Neuron (in vitro differentiated cells): ENCODE measurements around the gene ZNF169.
"Not testable (repeated sequence)": the region's sequence is repeated elsewhere in the genome, so short reads cannot be mapped to it uniquely, and the experiment has no call there.

Experiments used
- H2AFZ ChIP-seq: one replicate; pipeline ENCODE4 v1.6.1; 2013; ENCODE audit warnings: low read depth, mild to moderate bottlenecking, inconsistent platforms, low read length, moderate library complexity
- H3K27me3 ChIP-seq: one replicate; pipeline ENCODE4 v1.6.1; 2013; ENCODE audit warnings: low read length; ENCODE audit not compliant: insufficient read depth
- H3K36me3 ChIP-seq: one replicate; pipeline ENCODE4 v1.6.1; 2013; ENCODE audit warnings: low read length; ENCODE audit not compliant: insufficient read depth
- H3K4me1 ChIP-seq: one replicate; pipeline ENCODE4 v1.6.1; 2013; ENCODE audit warnings: low read length; ENCODE audit not compliant: insufficient read depth
- H3K4me3 ChIP-seq: 2 replicates; pipeline ENCODE4 v1.5.1; 2013; ENCODE audit warnings: mild to moderate bottlenecking, low read length, moderate library complexity
- H3K9me3 ChIP-seq: one replicate; pipeline ENCODE4 v1.6.1; 2013; ENCODE audit warnings: low read length

ZNF169 gene

DNA sequence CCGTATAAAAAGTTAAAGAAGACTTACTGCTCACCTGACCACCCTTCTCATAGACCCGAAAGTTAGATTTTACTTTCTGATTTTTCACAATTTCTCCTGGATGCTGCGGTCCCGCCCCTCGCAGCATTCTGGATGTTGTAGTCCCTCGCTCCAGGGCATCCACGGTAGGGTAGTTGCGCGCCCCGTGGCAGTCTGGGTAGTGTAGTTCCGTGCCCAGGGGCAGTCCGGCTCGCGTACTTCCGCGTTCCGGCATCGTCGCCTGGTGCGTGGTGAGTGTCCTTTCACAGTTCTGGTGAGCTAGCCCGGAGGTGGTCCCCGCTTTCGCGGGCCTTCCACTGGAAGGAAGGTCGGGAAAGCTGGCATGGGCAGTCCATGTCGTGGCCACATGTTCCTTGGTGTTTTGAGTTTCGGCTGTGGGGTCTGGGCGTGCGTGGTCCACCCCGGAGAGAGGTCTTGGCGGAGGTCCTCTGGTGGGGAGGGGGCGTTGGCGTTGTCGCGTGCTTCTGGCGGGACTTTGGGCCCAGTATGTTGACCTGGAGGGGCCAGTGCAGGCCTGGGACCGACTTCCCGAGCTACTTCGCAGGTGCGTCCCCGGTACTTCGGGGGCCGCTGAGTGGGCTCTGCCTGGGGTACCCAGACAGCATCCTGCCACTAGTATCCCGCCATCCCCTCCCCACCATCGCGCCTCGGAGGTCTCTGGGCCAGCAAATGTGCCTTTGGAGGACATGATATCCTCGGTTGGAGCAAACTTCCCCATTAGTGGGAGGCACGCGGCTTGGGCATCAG lies at the start of gene ZNF169:
Gene ZNF169, plus strand, starts transcription at position 222 of the 786 bp plus-strand sequence. CDS start 19,515 bp downstream, outside the sequence.
- peak within 1 kb of the TSS; percentile 95 for H2AFZ ChIP-seq
- H3K4me1 ChIP-seq = no peaks in the 10 kb centered on the region
- no peaks in the 10 kb centered on the region for H3K9me3 ChIP-seq
- no peaks in the 10 kb centered on the region for H3K27me3 ChIP-seq
- H3K36me3 ChIP-seq = peaks cover 1% of the 10 kb centered on the region
- H3K4me3 ChIP-seq = peak within 1 kb of the TSS; percentile 94

- no peak overlapping the region for H3K4me3 ChIP-seq
- H3K36me3 ChIP-seq = no peaks in the 10 kb centered on the region
- peaks cover 2% of the 10 kb centered on the region for H3K9me3 ChIP-seq
- H3K4me1 ChIP-seq = no peaks in the 10 kb centered on the region
- no peak overlapping the region for H2AFZ ChIP-seq
- no peaks in the 10 kb centered on the region for H3K27me3 ChIP-seq
These were observed 48.2 kb upstream of the ZNF169 start for GRCh38 chr9:94210616-94211603.

DNA sequence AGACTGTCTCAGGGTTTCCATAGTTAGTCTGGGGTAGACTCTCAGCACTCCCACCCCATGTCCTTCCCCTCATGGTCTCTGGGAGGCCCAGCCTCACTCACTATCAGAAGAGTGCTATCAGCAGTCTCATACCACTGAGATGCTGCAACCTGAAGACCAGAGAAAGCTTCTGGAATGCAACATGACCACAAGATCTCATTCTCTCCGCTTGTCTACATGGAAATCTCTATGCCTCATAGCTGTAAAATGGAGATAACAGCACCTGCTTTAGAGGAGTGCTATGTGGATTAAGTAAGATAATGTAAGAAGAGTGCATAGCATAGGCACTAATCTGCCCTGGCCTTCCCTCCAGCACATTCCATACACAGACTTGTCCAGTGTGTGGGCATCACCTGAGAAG lies 47.0 kb upstream of the ZNF169 start:
- Histone ChIP-seq H3K4me1 (no peaks in the 10 kb centered on the region), H3K36me3 (no peaks in the 10 kb centered on the region), H2AFZ (no peak overlapping the region), H3K9me3 (peaks cover 4% of the 10 kb centered on the region), H3K27me3 (no peaks in the 10 kb centered on the region), H3K4me3 (no peak overlapping the region)

DNA sequence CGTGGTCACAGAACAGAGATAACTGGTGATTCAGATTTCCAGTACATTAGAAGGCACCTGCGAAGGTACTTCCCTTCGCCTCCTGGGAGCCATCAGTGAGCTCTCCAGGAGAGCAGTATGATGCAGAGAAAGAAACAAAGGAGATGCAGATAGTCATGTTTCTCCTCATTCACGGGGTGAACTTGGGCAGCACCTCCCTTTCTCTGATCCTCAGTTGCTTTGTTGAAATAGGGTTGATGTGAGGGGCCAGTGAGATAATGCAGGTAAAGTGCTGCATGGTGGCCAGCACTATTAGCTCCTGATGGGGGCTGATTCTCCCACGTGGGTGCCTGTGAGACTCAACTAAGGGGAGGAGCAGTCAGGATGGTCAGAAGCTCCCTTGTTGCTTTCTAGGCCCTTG lies 46.6 kb upstream of the ZNF169 start:
- Histone ChIP-seq H3K27me3 (no peaks in the 10 kb centered on the region), H3K4me3 (no peak overlapping the region), H3K36me3 (no peaks in the 10 kb centered on the region), H2AFZ (no peak overlapping the region), H3K4me1 (no peaks in the 10 kb centered on the region), H3K9me3 (peaks cover 2% of the 10 kb centered on the region)

DNA sequence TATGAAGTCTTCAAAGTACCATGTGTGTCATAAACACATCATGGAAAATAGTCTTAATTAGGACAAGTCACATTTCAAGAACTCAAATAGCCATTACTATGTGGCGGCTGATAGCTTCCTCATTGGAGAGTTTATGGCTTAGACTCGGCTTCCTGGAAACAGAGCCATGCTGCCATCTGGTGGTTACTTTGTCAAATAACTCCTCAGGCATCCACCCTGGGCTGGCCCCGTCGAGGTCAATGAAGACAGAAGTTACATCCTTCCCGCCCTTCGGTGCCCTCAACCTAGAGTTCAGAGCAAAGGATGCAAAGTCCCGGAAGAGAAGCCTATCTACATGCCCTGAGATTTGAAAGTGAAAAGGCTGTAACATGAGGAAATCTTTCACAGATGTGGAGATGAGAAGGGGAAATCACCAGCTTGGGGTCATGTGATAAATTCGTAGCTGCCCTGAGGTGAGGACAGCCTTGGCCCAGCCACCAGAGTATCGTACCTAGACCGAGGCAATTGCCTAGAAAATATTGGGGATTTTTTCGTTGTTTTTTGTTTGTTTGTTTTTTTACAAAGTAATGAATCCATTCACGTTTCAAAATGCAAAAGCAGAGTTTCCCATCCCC lies 45.5 kb upstream of the ZNF169 start:
- H3K36me3 ChIP-seq = no peaks in the 10 kb centered on the region
- no peaks in the 10 kb centered on the region for H3K4me1 ChIP-seq
- H3K4me3 ChIP-seq = no peak overlapping the region
- H3K27me3 ChIP-seq = no peaks in the 10 kb centered on the region
- H3K9me3 ChIP-seq = peaks cover 2% of the 10 kb centered on the region
- H2AFZ ChIP-seq = no peak overlapping the region

- H3K27me3 ChIP-seq = no peaks in the 10 kb centered on the region
- no peak overlapping the region for H2AFZ ChIP-seq
- no peaks in the 10 kb centered on the region for H3K9me3 ChIP-seq
- H3K4me3 ChIP-seq = no peak overlapping the region
- H3K4me1 ChIP-seq = no peaks in the 10 kb centered on the region
- no peaks in the 10 kb centered on the region for H3K36me3 ChIP-seq
These were observed 36.2 kb upstream of the ZNF169 start for GRCh38 chr9:94222870-94223269.

DNA sequence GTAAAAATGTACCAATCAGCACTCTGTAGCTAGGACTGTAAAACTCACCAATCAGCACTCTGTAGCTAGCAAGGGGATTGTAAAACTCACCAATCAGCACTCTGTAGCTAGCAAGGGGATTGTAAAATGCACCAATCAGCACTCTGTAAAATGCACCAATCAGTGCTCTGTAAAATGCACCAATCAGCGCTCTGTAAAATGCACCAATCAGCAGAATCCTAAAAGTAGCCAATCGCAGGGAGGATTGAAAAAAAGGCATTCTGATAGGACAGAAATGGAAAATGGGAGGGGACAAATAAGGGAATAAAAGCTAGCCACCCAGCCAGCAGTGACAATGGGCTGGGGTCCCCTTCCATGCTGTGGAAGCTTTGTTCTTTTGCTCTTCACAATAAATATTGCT lies 33.7 kb upstream of the ZNF169 start:
- not testable (repeated sequence) for H3K4me3 ChIP-seq, H3K9me3 ChIP-seq, H3K4me1 ChIP-seq, H2AFZ ChIP-seq, H3K27me3 ChIP-seq, H3K36me3 ChIP-seq

GRCh38 chr9:94228616-94229015 lies 30.5 kb upstream of the ZNF169 start:
- Histone ChIP-seq H3K4me1 (no peaks in the 10 kb centered on the region), H2AFZ (no peak overlapping the region), H3K4me3 (no peak overlapping the region), H3K27me3 (no peaks in the 10 kb centered on the region), H3K9me3 (no peaks in the 10 kb centered on the region), H3K36me3 (no peaks in the 10 kb centered on the region)

DNA sequence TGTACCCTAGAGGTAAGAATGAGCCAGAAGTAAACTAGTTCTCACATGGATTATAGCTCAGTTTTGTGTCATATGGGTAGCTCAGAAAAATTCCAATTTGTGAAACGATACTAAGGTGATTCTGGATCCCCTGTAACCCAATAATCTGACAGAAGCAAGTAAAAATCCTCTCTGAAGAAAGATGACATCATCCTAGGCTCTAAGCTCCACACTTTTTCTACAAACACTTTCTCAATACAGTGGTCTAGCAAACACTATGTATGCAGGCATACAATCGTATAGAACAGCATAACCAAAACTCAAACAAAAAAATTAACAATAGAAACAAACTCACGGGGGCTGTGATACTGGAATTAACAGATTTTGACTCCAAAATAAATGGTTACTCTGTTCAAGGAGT lies 26.7 kb upstream of the ZNF169 start:
- no peaks in the 10 kb centered on the region for H3K4me1 ChIP-seq

DNA sequence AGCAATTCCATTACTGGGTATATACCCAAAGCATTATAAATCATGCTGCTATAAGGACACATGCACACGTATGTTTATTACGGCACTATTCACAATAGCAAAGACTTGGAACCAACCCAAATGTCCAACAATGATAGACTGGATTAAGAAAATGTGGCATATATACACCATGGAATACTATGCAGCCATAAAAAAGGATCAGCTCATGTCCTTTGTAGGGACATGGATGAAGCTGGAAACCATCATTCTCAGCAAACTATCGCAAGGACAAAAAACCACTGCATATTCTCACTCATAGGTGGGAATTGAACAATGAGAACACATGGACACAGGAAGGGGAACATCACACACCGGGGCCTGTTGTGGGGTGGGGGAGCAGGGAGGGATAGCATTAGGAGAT lies 18.0 kb upstream of the ZNF169 start:
- H2AFZ ChIP-seq, H3K4me3 ChIP-seq, H3K27me3 ChIP-seq, H3K9me3 ChIP-seq, H3K4me1 ChIP-seq, H3K36me3 ChIP-seq: not testable (repeated sequence)

More for the DNA sequence above, 26.7 kb upstream of the ZNF169 start:
- Histone ChIP-seq H3K9me3 (no peaks in the 10 kb centered on the region), H3K27me3 (no peaks in the 10 kb centered on the region), H2AFZ (no peak overlapping the region), H3K4me3 (no peak overlapping the region), H3K36me3 (no peaks in the 10 kb centered on the region)

DNA sequence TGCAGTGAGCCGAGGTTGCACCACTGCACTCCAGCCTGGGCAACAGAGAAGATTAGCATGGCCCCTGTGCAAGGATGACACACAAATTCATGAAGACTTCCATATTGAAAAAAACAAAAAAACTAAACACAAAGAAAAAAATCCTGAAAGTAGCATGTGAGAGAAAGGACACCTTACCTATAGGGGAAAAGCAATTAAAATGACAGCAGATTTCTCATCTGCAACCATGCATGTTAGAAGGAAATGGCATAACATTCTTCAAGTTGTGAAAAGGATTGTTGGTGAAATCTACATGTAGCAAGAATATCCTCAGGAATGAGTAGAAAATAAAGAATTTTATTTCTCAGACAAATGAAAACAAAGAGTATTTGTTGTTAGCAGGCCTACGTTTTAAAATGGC lies 13.4 kb upstream of the ZNF169 start:
- no peak overlapping the region for H3K4me3 ChIP-seq
- H2AFZ ChIP-seq = no peak overlapping the region
- H3K27me3 ChIP-seq = no peaks in the 10 kb centered on the region
- H3K9me3 ChIP-seq = no peaks in the 10 kb centered on the region
- peaks cover 4% of the 10 kb centered on the region for H3K4me1 ChIP-seq
- H3K36me3 ChIP-seq = no peaks in the 10 kb centered on the region

DNA sequence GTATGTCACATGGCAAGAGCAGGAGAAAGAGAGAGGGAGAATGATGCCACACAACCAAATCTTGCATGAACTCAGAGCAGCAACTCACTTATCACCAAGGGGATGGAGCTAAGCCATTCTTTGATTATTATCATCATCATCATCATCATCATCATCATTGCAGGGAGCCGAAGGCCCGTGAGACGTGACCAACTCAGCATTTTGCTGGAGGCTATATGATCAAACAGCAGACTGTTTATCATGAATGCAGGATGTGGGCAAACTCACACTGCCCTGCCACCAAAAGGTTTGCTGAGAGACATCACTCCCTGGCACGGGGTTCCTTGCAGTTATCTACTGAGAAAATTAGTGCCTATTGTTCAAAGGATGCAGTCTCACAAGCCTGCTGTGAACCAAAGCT lies 8.6 kb upstream of the ZNF169 start:
- no peaks in the 10 kb centered on the region for H3K36me3 ChIP-seq
- no peak overlapping the region for H2AFZ ChIP-seq
- no peak overlapping the region for H3K4me3 ChIP-seq
- peaks cover 7% of the 10 kb centered on the region for H3K4me1 ChIP-seq
- no peaks in the 10 kb centered on the region for H3K27me3 ChIP-seq
- H3K9me3 ChIP-seq = no peaks in the 10 kb centered on the region

DNA sequence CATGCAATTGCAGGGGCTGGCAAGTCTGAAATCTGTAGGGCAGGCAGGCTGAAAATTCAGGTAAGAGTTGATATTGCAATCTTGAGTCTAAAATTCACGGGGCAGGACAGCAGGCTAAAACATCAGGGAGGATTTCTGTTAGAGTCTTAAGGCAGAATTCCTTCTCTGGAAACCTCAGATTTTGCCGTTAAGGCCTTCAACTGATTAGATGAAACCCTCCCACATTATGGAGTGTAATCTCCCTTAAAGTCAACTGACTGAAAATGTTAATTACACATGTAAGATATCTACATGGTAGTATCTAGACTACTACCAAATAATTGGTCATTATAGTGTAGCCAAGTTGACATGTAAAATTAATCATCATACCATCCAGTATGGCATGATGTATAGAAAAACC lies 3.1 kb upstream of the ZNF169 start:
- Histone ChIP-seq H3K4me1 (no peaks in the 10 kb centered on the region), H3K9me3 (no peaks in the 10 kb centered on the region), H3K27me3 (no peaks in the 10 kb centered on the region), H3K4me3 (no peak overlapping the region), H3K36me3 (no peaks in the 10 kb centered on the region), H2AFZ (no peak overlapping the region)
